Neuronal stem cell (in vitro differentiated cells): ENCODE data around the gene HPS5.
"Not testable (repeated sequence)": the region's sequence is repeated elsewhere in the genome, so short reads cannot be mapped to it uniquely, and the experiment has no call there.

ENCODE experiments used
- DNase-seq: peaks from one replicate; pipeline ENCODE4 v3.0.0-alpha.2; 2013; ENCODE audit warnings: low spot score
- H2AFZ ChIP-seq: one replicate; pipeline ENCODE4 v1.6.1; 2013; ENCODE audit warnings: mild to moderate bottlenecking, low read length, inconsistent platforms
- H2AK5ac ChIP-seq: 2 replicates; pipeline ENCODE4 v1.6.1; 2013; ENCODE audit warnings: low read depth, mild to moderate bottlenecking, inconsistent platforms, low read length, moderate library complexity, mixed read lengths
- H2BK120ac ChIP-seq: 2 replicates; pipeline ENCODE4 v1.6.1; 2013; ENCODE audit warnings: low read depth, mild to moderate bottlenecking, inconsistent platforms, low read length, moderate library complexity, mixed read lengths
- H2BK12ac ChIP-seq: one replicate; pipeline ENCODE4 v1.6.1; 2013; ENCODE audit warnings: low read length, inconsistent platforms
- H2BK15ac ChIP-seq: 2 replicates; pipeline ENCODE4 v1.6.1; 2013; ENCODE audit warnings: mild to moderate bottlenecking, low read length, inconsistent platforms, mixed read lengths
- H2BK5ac ChIP-seq: one replicate; pipeline ENCODE4 v1.6.1; 2013; ENCODE audit warnings: inconsistent platforms, mild to moderate bottlenecking, low read length, moderate library complexity
- H3K14ac ChIP-seq: one replicate; pipeline ENCODE4 v1.6.1; 2013; ENCODE audit warnings: low read length, inconsistent platforms
- H3K18ac ChIP-seq: 2 replicates; pipeline ENCODE4 v1.6.1; 2013; ENCODE audit warnings: low read length, inconsistent platforms
- H3K23ac ChIP-seq: 2 replicates; pipeline ENCODE4 v1.6.1; 2013; ENCODE audit warnings: low read depth, mild to moderate bottlenecking, mixed read lengths, low read length, inconsistent platforms; ENCODE audit not compliant: poor library complexity
- H3K27ac ChIP-seq: replicated peaks from 3 replicates; pipeline ENCODE4 v1.5.1; 2013; ENCODE audit warnings: low read length, inconsistent platforms
- H3K27me3 ChIP-seq, 3 experiments: 2 replicates each; pipeline ENCODE4 v1.6.1; 2013; ENCODE audit warnings: low read length in 3 of 3, mild to moderate bottlenecking in 2 of 3, inconsistent platforms in 1 of 3, low read depth in 1 of 3, mixed read lengths in 1 of 3, moderate library complexity in 1 of 3; ENCODE audit not compliant: control insufficient read depth in 3 of 3, insufficient read depth in 3 of 3
- H3K36me3 ChIP-seq, 2 donors: replicated peaks in 1 of 2; 2 replicates each; pipeline ENCODE4 v1.6.1; 2013; ENCODE audit warnings: low read length in 2 of 2; ENCODE audit not compliant: control insufficient read depth in 2 of 2, insufficient read depth in 2 of 2
- H3K4ac ChIP-seq: 2 replicates; pipeline ENCODE4 v1.6.1; 2013; ENCODE audit warnings: inconsistent platforms, mild to moderate bottlenecking, low read length, moderate library complexity
- H3K4me1 ChIP-seq, 2 donors: 1 replicate in 1 of 2; 2 replicates in 1 of 2; pipeline ENCODE4 v1.6.1; 2013; ENCODE audit warnings: low read length in 2 of 2, low read depth in 1 of 2; ENCODE audit not compliant: control insufficient read depth in 2 of 2, insufficient read depth in 1 of 2
- H3K4me2 ChIP-seq: one replicate; pipeline ENCODE4 v1.6.1; 2013; ENCODE audit warnings: mild to moderate bottlenecking, low read length, inconsistent platforms; ENCODE audit not compliant: insufficient read depth, poor library complexity, severe bottlenecking
- H3K4me3 ChIP-seq, 2 donors: 2 replicates each; pipeline ENCODE4 v1.5.1; 2013; ENCODE audit warnings: low read length in 2 of 2, mild to moderate bottlenecking in 2 of 2, inconsistent platforms in 1 of 2, moderate library complexity in 1 of 2
- H3K79me1 ChIP-seq: one replicate; pipeline ENCODE4 v1.6.1; 2013; ENCODE audit warnings: low read depth, mild to moderate bottlenecking, inconsistent platforms, low read length, moderate library complexity
- H3K9ac ChIP-seq: one replicate; pipeline ENCODE4 v1.6.1; 2013; ENCODE audit warnings: mild to moderate bottlenecking, low read depth, low read length, inconsistent platforms; ENCODE audit not compliant: poor library complexity
- H3K9me3 ChIP-seq, 2 donors: replicated peaks in 1 of 2; 2 replicates each; pipeline versions ENCODE3 to v1.6.1; 2013; ENCODE audit warnings: low read length in 2 of 2, mild to moderate bottlenecking in 2 of 2, inconsistent platforms in 1 of 2, low read depth in 1 of 2, mixed read lengths in 1 of 2, moderate library complexity in 1 of 2; ENCODE audit not compliant: control insufficient read depth in 2 of 2, insufficient read depth in 1 of 2
- H4K8ac ChIP-seq: one replicate; pipeline ENCODE4 v1.6.1; 2013; ENCODE audit warnings: low read depth, mild to moderate bottlenecking, inconsistent platforms, low read length, moderate library complexity
- H4K91ac ChIP-seq: one replicate; pipeline ENCODE4 v1.6.1; 2013; ENCODE audit warnings: low read length, low read depth, mild to moderate bottlenecking, inconsistent platforms; ENCODE audit not compliant: poor library complexity
- WGBS, 2 donors: extraction: QIAGEN DNeasy Blood & Tissue Kit; methylation state at CpG; one replicate each; pipeline ENCODE4 v1.1.7; 2013; ENCODE audit warnings: missing lambda C conversion rate in 2 of 2, mixed read lengths in 1 of 2; ENCODE audit not compliant: insufficient read length in 2 of 2, insufficient replicate concordance in 1 of 2; ENCODE audit errors: extremely low coverage in 2 of 2; 5-methylcytosine and 5-hydroxymethylcytosine counted together

Gene HPS5

GRCh38 chr11:18277565-18278271 is 44.2 kb downstream of the HPS5 start:
- Histone ChIP-seq H3K23ac (no peak overlapping the region), H2BK120ac (no peak overlapping the region), H3K27me3 (no peaks in the 10 kb centered on the region), H3K36me3 (peaks cover 5 to 62% of the 10 kb centered on the region in 2 donors), H3K4me3 (no peak overlapping the region), H4K91ac (no peak overlapping the region), H4K8ac (no peak overlapping the region), H3K9me3 (no peaks in the 10 kb centered on the region), H3K18ac (no peak overlapping the region), H2BK5ac (no peak overlapping the region), H2AFZ (no peak overlapping the region), H2AK5ac (no peak overlapping the region), H2BK15ac (no peak overlapping the region), H3K4me2 (no peak overlapping the region), H3K14ac (no peak overlapping the region), H3K9ac (no peak overlapping the region), H3K4ac (no peak overlapping the region), H3K4me1 (no peaks in the 10 kb centered on the region), H2BK12ac (no peak overlapping the region), H3K79me1 (no peaks in the 10 kb centered on the region), H3K27ac (no peak overlapping the region)
- no peak for DNase-seq
- WGBS, 2 donors = no CpG with 5 or more reads among the region's 5 CpGs

GRCh38 chr11:18271206-18271605 is 50.7 kb downstream of the HPS5 start:
- Histone ChIP-seq H3K9me3 (no peaks in the 10 kb centered on the region), H3K36me3 (peaks cover 0 to 4% of the 10 kb centered on the region in 2 donors), H3K18ac (no peak overlapping the region), H3K4me3 (no peak overlapping the region), H3K27ac (no peak overlapping the region), H3K14ac (no peak overlapping the region), H2BK15ac (no peak overlapping the region), H3K23ac (no peak overlapping the region), H3K79me1 (no peaks in the 10 kb centered on the region), H2BK120ac (no peak overlapping the region), H2AFZ (no peak overlapping the region), H3K4ac (no peak overlapping the region), H2BK5ac (no peak overlapping the region), H3K4me2 (no peak overlapping the region), H3K9ac (no peak overlapping the region), H3K4me1 (no peaks in the 10 kb centered on the region), H2BK12ac (no peak overlapping the region), H2AK5ac (no peak overlapping the region), H4K91ac (no peak overlapping the region), H3K27me3 (no peaks in the 10 kb centered on the region), H4K8ac (no peak overlapping the region)
- no peak for DNase-seq
- WGBS, 2 donors = no CpG with 5 or more reads among the region's 4 CpGs

- Histone ChIP-seq H2BK12ac (no peak overlapping the region), H2BK15ac (no peak overlapping the region), H3K4me1 (no peaks in the 10 kb centered on the region), H3K14ac (no peak overlapping the region), H3K4me3 (no peak overlapping the region), H3K79me1 (no peaks in the 10 kb centered on the region), H2BK5ac (no peak overlapping the region), H3K4ac (no peak overlapping the region), H3K23ac (no peak overlapping the region), H3K9me3 (no peaks in the 10 kb centered on the region), H3K36me3 (peaks cover 0 to under 1% of the 10 kb centered on the region in 2 donors), H3K4me2 (no peak overlapping the region), H2AK5ac (no peak overlapping the region), H4K91ac (no peak overlapping the region), H3K9ac (no peak overlapping the region), H3K18ac (no peak overlapping the region), H2AFZ (no peak overlapping the region), H3K27ac (no peak overlapping the region), H3K27me3 (no peaks in the 10 kb centered on the region), H2BK120ac (no peak overlapping the region), H4K8ac (no peak overlapping the region)
- no peak for DNase-seq
- no CpG with 5 or more reads among the region's 4 CpGs for WGBS, 2 donors
Measured at GRCh38 chr11:18270102-18270501, 51.8 kb downstream of the HPS5 start.

- not testable (repeated sequence) for H3K4ac ChIP-seq, H3K9ac ChIP-seq, H4K8ac ChIP-seq, H3K4me2 ChIP-seq, H2BK12ac ChIP-seq, H2AK5ac ChIP-seq, H2BK15ac ChIP-seq, H4K91ac ChIP-seq, H3K4me1 ChIP-seq, H3K9me3 ChIP-seq, H2BK5ac ChIP-seq, H2BK120ac ChIP-seq, H3K27me3 ChIP-seq, H3K79me1 ChIP-seq, H3K4me3 ChIP-seq, DNase-seq, H3K23ac ChIP-seq, H3K14ac ChIP-seq, H3K36me3 ChIP-seq, H3K18ac ChIP-seq, H3K27ac ChIP-seq, H2AFZ ChIP-seq
- no CpG with 5 or more reads among the region's 5 CpGs for WGBS, 2 donors
Measured at GRCh38 chr11:18269252-18269651, 52.7 kb downstream of the HPS5 start.
